ENCODE measurements around the gene NCDN.
A peak's percentile ranks its signal among the peaks of the same experiment; 100 is the strongest.

Gene NCDN

GRCh38 chr1:35560256-35561225, 2.9 kb downstream of the NCDN start:
- Mint-ChIP-seq H3K27ac (no peak overlapping the region), H3K9me3 (no peaks in the 10 kb centered on the region), H3K27me3 (ENCODE audit: low read depth) (no peaks in the 10 kb centered on the region), H3K4me3 (peak overlapping the region; percentile 69), H3K4me1 (ENCODE audit: low read depth) (peaks cover 50% of the 10 kb centered on the region), H3K36me3 (ENCODE audit: low read depth) (peaks cover 37% of the 10 kb centered on the region)

- Mint-ChIP-seq H3K9me3 (no peaks in the 10 kb centered on the region), H3K36me3 (ENCODE audit: low read depth) (peaks cover 34% of the 10 kb centered on the region), H3K27me3 (ENCODE audit: low read depth) (no peaks in the 10 kb centered on the region), H3K4me3 (peak overlapping the region; percentile 69), H3K4me1 (ENCODE audit: low read depth) (peaks cover 41% of the 10 kb centered on the region), H3K27ac (no peak overlapping the region)
These were observed 3.8 kb downstream of the NCDN start for GRCh38 chr1:35561297-35561971.

GRCh38 chr1:35561972-35562680, 4.5 kb downstream of the NCDN start:
- Mint-ChIP-seq H3K4me1 (ENCODE audit: low read depth) (peaks cover 39% of the 10 kb centered on the region), H3K27ac (no peak overlapping the region), H3K4me3 (peak overlapping the region; percentile 69), H3K9me3 (no peaks in the 10 kb centered on the region), H3K36me3 (ENCODE audit: low read depth) (peaks cover 36% of the 10 kb centered on the region), H3K27me3 (ENCODE audit: low read depth) (no peaks in the 10 kb centered on the region)

GRCh38 chr1:35563166-35563565, 5.6 kb downstream of the NCDN start:
- Mint-ChIP-seq H3K4me1 (ENCODE audit: low read depth) (peaks cover 36% of the 10 kb centered on the region), H3K27me3 (ENCODE audit: low read depth) (no peaks in the 10 kb centered on the region), H3K36me3 (ENCODE audit: low read depth) (peaks cover 36% of the 10 kb centered on the region), H3K9me3 (no peaks in the 10 kb centered on the region), H3K4me3 (peak overlapping the region; percentile 59), H3K27ac (peak overlapping the region; percentile 63)

- Mint-ChIP-seq H3K36me3 (ENCODE audit: low read depth) (peaks cover 35% of the 10 kb centered on the region), H3K27me3 (ENCODE audit: low read depth) (no peaks in the 10 kb centered on the region), H3K4me3 (peak overlapping the region; percentile 45), H3K27ac (no peak overlapping the region), H3K9me3 (no peaks in the 10 kb centered on the region), H3K4me1 (ENCODE audit: low read depth) (peaks cover 40% of the 10 kb centered on the region)
These were observed 6.7 kb downstream of the NCDN start for GRCh38 chr1:35564037-35564883.

GRCh38 chr1:35564884-35565741, 7.5 kb downstream of the NCDN start:
- Mint-ChIP-seq H3K36me3 (ENCODE audit: low read depth) (peaks cover 33% of the 10 kb centered on the region), H3K27ac (peak overlapping the region; percentile 39), H3K4me1 (ENCODE audit: low read depth) (peaks cover 32% of the 10 kb centered on the region), H3K9me3 (no peaks in the 10 kb centered on the region), H3K4me3 (no peak overlapping the region), H3K27me3 (ENCODE audit: low read depth) (no peaks in the 10 kb centered on the region)

GRCh38 chr1:35565742-35566133, 8.1 kb downstream of the NCDN start:
- peaks cover 35% of the 10 kb centered on the region for H3K4me1 Mint-ChIP-seq (ENCODE audit: low read depth)
- peaks cover 4% of the 10 kb centered on the region for H3K27me3 Mint-ChIP-seq (ENCODE audit: low read depth)
- H3K9me3 Mint-ChIP-seq = no peaks in the 10 kb centered on the region
- H3K27ac Mint-ChIP-seq = no peak overlapping the region
- H3K36me3 Mint-ChIP-seq (ENCODE audit: low read depth) = peaks cover 33% of the 10 kb centered on the region
- H3K4me3 Mint-ChIP-seq = no peak overlapping the region

GRCh38 chr1:35567947-35568558, 10.5 kb downstream of the NCDN start:
- H3K27ac Mint-ChIP-seq = no peak overlapping the region
- no peak overlapping the region for H3K4me3 Mint-ChIP-seq
- peaks cover 24% of the 10 kb centered on the region for H3K4me1 Mint-ChIP-seq (ENCODE audit: low read depth)
- H3K27me3 Mint-ChIP-seq (ENCODE audit: low read depth) = peaks cover 23% of the 10 kb centered on the region
- no peaks in the 10 kb centered on the region for H3K9me3 Mint-ChIP-seq
- peaks cover 16% of the 10 kb centered on the region for H3K36me3 Mint-ChIP-seq (ENCODE audit: low read depth)

GRCh38 chr1:35568975-35569395, 11.4 kb downstream of the NCDN start:
- Mint-ChIP-seq H3K4me1 (ENCODE audit: low read depth) (peaks cover 19% of the 10 kb centered on the region), H3K4me3 (no peak overlapping the region), H3K27me3 (ENCODE audit: low read depth) (peaks cover 23% of the 10 kb centered on the region), H3K27ac (no peak overlapping the region), H3K9me3 (no peaks in the 10 kb centered on the region), H3K36me3 (ENCODE audit: low read depth) (peaks cover 14% of the 10 kb centered on the region)

GRCh38 chr1:35569936-35570335, 12.3 kb downstream of the NCDN start:
- no peaks in the 10 kb centered on the region for H3K9me3 Mint-ChIP-seq
- H3K27me3 Mint-ChIP-seq (ENCODE audit: low read depth) = peaks cover 26% of the 10 kb centered on the region
- H3K27ac Mint-ChIP-seq = no peak overlapping the region
- peaks cover 6% of the 10 kb centered on the region for H3K36me3 Mint-ChIP-seq (ENCODE audit: low read depth)
- H3K4me1 Mint-ChIP-seq (ENCODE audit: low read depth) = peaks cover 10% of the 10 kb centered on the region
- H3K4me3 Mint-ChIP-seq = no peak overlapping the region

- Mint-ChIP-seq H3K27me3 (ENCODE audit: low read depth) (peaks cover 32% of the 10 kb centered on the region), H3K4me3 (no peak overlapping the region), H3K36me3 (ENCODE audit: low read depth) (peaks cover 5% of the 10 kb centered on the region), H3K4me1 (ENCODE audit: low read depth) (peaks cover 14% of the 10 kb centered on the region), H3K9me3 (no peaks in the 10 kb centered on the region), H3K27ac (no peak overlapping the region)
These were observed 13.1 kb downstream of the NCDN start for GRCh38 chr1:35570589-35571137.

GRCh38 chr1:35571263-35571662, 13.7 kb downstream of the NCDN start:
- peaks cover 19% of the 10 kb centered on the region for H3K4me1 Mint-ChIP-seq (ENCODE audit: low read depth)
- no peak overlapping the region for H3K27ac Mint-ChIP-seq
- H3K4me3 Mint-ChIP-seq = no peak overlapping the region
- no peaks in the 10 kb centered on the region for H3K9me3 Mint-ChIP-seq
- H3K27me3 Mint-ChIP-seq (ENCODE audit: low read depth) = peaks cover 38% of the 10 kb centered on the region
- H3K36me3 Mint-ChIP-seq (ENCODE audit: low read depth) = peaks cover 7% of the 10 kb centered on the region
